ENCODE measurements around the gene NSF. TPM values are rescaled to one million over a fixed set of nuclear protein-coding genes. Genes with fewer than 3 reads are reported as not detected.

Gene NSF
- total RNA-seq, 3 donors from 2014 or later = 68.5 to 95.4 (median 69.3) TPM

DNA sequence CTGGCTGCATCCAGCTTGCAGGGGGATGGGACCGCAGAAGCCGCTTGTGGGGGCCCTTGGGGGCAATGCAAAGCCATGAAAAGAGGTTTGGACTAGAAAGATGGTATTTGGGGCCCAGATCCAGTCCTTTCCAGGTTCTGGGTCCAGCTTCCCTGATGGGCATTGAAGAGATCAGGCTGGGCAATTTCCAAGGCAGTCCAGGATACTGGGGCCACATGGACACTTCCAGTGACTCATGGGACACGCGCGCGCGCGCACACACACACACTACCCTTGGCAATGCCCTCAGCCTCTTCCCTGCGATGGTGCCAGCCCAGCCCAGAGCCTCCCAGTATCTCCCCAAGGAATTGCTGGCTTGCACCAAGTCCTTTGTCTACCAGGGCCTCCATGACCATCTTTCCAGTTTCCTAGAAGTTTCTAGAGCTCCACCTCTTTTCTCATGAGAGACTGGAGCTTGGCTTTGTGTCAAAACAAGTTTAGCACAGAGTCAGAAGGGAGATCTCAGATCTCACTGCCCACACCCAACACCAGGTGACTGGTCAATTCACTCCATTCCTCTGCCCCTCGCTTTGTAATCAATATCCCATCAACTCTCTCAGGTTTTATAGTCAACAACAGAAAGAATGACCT lies 183.8 kb downstream of the NSF start:
- TF ChIP-seq, protein P1, sequence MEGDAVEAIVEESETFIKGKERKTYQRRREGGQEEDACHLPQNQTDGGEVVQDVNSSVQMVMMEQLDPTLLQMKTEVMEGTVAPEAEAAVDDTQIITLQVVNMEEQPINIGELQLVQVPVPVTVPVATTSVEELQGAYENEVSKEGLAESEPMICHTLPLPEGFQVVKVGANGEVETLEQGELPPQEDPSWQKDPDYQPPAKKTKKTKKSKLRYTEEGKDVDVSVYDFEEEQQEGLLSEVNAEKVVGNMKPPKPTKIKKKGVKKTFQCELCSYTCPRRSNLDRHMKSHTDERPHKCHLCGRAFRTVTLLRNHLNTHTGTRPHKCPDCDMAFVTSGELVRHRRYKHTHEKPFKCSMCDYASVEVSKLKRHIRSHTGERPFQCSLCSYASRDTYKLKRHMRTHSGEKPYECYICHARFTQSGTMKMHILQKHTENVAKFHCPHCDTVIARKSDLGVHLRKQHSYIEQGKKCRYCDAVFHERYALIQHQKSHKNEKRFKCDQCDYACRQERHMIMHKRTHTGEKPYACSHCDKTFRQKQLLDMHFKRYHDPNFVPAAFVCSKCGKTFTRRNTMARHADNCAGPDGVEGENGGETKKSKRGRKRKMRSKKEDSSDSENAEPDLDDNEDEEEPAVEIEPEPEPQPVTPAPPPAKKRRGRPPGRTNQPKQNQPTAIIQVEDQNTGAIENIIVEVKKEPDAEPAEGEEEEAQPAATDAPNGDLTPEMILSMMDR (IDR thresholded peaks at IDR 0.05) = no peak
- no peak for DNase-seq
- Histone ChIP-seq H3K36me3 (ENCODE audit: low read depth) (no peaks in the 10 kb centered on the region), H3K4me1 (ENCODE audit: low read depth) (peaks cover 4% of the 10 kb centered on the region), H3K4me3 (no peak overlapping the region), H3K9me3 (no peaks in the 10 kb centered on the region)
- intact Hi-C loops (cut with DNase I, micrococcal nuclease) = no loop called here
- no peak for ATAC-seq

DNA sequence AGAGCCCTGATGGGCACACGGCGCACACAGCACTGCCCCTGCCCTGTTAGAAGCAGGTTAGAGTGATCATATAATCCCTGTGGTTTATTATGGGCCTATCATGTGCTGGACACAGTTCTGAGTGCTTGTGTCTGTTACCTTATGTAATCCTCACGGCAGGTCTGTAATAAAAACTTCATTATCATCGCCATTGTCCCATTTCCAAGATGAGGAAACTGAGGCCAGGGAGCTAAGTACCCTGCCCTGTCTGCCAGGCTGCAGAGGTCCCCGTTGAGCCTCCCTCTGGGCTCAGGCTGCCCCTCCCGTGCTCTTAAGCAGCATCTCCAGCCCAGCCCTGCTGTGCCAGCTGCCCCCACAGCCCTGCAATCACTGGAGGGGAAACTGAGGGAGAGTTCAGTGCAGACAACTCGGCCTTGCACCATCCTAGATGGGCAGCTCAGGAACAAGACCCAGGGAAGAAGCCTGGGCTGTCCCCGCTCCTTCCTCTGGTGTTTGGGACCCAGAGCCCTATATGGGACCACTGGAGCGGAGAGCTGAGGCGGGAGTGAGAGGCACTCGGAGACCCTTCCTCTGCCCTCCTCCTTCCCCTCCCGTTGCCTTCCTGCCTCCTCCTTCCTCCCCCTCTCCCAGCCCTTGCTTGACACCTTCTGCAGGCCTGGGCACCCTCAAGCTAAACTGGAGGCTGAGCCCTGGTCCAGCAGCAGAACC lies 186.0 kb downstream of the NSF start:
- TF ChIP-seq, protein P1 (IDR thresholded peaks at IDR 0.05) = no peak
- no peaks in the 10 kb centered on the region for H3K9me3 ChIP-seq
- DNase-seq (no peak), ATAC-seq (no peak)
- H3K4me3 ChIP-seq = no peak overlapping the region
- intact Hi-C loops (cut with DNase I, micrococcal nuclease) = no loop called here
- peaks cover 4% of the 10 kb centered on the region for H3K4me1 ChIP-seq (ENCODE audit: low read depth)
- no peaks in the 10 kb centered on the region for H3K36me3 ChIP-seq (ENCODE audit: low read depth)

DNA sequence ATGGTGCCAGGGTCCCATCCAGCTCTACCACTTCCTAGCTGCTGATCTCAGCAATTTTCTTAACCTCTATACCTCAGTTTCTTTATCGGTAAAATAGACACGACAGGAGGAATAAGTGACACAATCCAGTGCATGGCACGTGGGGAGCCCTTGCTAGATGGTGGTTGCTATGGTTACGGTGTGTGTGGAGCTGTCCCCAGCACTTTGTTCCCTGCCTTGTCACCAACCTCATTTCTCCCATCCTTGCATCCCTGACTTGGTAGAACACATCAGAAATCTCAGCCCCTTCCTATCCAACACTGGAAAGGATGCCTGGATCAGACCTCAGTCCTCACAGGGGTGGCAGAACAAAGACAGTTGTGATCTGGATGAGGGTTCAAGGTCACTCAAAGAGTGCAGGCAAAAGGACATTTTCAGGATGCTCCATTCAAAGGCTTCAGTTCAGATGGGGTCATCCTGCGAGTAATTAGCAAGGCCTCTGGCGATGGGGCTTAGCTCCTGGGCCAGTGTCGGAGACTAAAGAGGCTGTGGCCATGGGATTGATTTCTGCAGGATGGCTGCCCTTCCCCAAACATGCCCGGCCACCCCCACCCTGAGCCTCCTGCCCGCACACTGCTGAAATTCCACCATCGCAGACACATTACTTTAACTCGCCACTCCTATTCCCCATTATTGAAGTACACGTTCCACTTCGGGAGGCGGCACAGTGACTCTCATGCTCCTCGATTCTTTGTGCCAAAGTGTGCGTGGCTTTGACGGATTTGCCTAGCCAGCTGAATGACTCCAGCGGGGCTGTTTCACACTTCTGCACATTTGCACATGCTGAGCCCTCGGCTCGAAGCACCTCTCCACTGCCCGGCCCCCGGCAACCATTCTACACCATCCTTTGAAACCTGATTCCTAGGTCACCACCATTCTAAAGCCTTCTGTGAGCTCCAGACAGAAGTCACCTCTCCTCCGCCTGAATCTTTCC lies 187.8 kb downstream of the NSF start:
- Histone ChIP-seq H3K36me3 (ENCODE audit: low read depth) (no peaks in the 10 kb centered on the region), H3K4me1 (ENCODE audit: low read depth) (peaks cover under 1% of the 10 kb centered on the region), H3K9me3 (no peaks in the 10 kb centered on the region), H3K4me3 (no peak overlapping the region)
- intact Hi-C loops (cut with DNase I, micrococcal nuclease) = no loop called here
- DNase-seq (no peak), ATAC-seq (no peak)
- TF ChIP-seq, protein P1 (IDR thresholded peaks at IDR 0.05) = no peak

DNA sequence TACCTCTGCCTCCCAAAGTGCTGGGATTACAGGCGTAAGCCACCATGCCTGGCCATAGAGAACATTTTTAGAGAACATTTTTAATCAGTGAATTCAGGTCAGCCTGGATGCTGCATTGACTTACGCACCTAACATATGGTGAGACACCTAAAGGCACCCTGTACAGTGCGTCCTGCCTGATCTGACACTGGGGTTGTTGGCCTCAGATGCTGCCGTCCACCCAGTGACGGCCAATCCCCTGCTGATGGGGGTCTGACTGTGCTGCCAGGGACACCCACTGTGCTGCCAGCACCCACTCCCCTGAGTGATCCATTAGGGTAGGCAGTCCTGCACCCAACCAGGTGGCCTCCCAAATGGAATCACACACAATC lies 189.5 kb downstream of the NSF start:
- TF ChIP-seq, protein P1 (IDR thresholded peaks at IDR 0.05) = no peak
- H3K36me3 ChIP-seq (ENCODE audit: low read depth) = no peaks in the 10 kb centered on the region
- intact Hi-C loops (cut with DNase I, micrococcal nuclease) = no loop called here
- H3K9me3 ChIP-seq = no peaks in the 10 kb centered on the region
- peaks cover 4% of the 10 kb centered on the region for H3K4me1 ChIP-seq (ENCODE audit: low read depth)
- DNase-seq (peak in 1 of 3 donors; percentile 2), ATAC-seq (no peak)
- H3K4me3 ChIP-seq = no peak overlapping the region

DNA sequence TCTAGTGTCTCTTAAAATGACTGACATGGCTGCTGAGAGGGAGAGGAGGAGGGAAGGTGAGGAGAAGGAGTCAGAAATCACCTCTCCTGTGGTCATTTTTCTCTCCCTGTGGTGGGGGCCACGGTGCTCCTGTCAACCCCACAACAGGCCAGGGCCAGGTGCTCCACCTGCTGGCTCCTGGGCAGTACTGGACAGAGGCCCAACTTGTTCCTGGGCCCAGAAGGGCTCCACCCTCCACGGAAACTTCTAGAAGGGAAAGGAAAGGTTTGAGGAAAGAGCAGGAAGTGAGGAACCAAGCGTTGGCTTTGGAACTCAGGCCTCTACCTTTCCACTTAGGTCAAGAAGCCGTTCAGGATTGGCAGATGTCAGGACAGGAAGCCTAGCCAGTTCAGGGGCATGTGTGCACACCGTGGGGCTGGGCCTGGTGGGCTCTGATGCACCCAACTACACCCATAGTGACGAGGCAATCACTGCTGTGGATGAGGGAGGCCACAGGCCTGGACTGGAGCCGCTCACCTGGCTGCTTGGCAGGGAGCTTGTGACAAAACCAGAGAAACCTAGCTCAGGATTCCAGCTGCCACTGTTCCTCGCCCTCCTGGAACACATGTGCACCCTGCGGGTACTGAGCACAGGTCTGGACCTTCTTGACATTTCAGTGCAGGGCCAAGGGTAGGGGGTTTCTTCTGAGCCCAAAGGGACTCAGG lies 191.9 kb downstream of the NSF start:
- H3K36me3 ChIP-seq (ENCODE audit: low read depth) = no peaks in the 10 kb centered on the region
- H3K4me3 ChIP-seq = no peak overlapping the region
- no peaks in the 10 kb centered on the region for H3K9me3 ChIP-seq
- DNase-seq (peak in 1 of 3 donors; percentile 51), ATAC-seq (peak; percentile 79)
- TF ChIP-seq, protein P1 (IDR thresholded peaks at IDR 0.05) = peak; percentile 16
- intact Hi-C loops (cut with DNase I, micrococcal nuclease) = no loop called here
- peaks cover 4% of the 10 kb centered on the region for H3K4me1 ChIP-seq (ENCODE audit: low read depth)
